GM12801 (cell line): Measurements from ENCODE around the gene GALNT18.

Source experiments
- TF ChIP-seq, protein P1 (sequence below): IDR thresholded peaks from one replicate; pipeline ENCODE4 v1.5.1; 2011; ENCODE audit warnings: control low read depth; ENCODE audit not compliant: insufficient read length; ENCODE audit errors: extremely low read depth

GALNT18 gene

DNA sequence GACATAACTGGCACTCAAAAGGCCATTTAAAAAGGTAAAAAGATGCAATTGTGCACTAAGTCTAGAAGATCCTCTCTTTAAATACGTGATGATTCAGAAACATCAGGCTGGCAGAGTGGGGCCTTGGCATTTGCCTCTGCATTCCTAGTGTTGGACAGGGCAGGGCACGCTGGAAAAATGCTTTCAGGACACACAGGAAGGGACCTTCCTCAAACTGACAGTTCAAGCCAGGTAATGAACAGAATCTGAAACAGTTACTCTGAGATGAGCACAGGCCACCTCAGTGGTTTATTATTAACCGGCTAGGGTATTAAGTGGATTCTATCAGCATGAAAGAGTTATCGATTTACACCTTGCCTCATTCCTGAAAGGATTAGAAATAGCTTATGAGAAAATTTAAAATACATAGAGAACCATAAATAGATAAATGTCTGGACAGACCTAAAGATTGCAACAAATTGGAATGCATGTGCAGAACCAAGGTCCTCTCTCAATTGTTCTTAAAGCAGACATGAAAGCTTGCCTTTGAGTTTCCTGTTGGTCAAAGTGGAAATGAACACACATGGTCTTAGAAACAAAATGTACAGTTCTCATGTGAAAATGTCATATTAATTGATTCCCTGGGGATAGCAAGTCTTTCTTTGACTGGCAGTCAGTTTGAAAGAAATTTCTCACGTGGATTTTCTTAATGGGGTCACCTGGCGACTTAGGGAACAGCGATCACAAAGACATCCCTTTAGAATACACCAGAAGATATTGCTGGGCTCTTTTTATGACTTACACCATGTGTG, 247.3 kb downstream of the GALNT18 start:
- TF ChIP-seq, protein P1, sequence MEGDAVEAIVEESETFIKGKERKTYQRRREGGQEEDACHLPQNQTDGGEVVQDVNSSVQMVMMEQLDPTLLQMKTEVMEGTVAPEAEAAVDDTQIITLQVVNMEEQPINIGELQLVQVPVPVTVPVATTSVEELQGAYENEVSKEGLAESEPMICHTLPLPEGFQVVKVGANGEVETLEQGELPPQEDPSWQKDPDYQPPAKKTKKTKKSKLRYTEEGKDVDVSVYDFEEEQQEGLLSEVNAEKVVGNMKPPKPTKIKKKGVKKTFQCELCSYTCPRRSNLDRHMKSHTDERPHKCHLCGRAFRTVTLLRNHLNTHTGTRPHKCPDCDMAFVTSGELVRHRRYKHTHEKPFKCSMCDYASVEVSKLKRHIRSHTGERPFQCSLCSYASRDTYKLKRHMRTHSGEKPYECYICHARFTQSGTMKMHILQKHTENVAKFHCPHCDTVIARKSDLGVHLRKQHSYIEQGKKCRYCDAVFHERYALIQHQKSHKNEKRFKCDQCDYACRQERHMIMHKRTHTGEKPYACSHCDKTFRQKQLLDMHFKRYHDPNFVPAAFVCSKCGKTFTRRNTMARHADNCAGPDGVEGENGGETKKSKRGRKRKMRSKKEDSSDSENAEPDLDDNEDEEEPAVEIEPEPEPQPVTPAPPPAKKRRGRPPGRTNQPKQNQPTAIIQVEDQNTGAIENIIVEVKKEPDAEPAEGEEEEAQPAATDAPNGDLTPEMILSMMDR: no peak

DNA sequence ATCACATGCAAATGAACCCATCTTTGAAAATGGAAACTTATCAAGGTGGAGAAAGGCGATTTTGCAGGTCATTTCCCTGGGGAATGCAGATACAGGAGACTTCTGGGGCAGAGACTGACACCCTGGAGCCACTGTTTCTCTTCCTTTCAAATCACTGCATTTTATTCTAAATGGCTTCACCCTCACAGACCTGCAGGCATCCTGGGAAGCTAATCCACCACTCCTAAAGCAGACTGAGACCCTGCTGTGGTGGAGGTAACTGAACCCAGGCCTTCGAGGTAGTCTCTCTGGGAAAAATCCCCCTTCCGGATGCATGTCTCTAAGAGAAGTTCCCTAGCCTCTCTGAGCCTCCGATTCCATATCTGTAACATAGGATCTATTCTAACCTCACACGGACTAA, 247.9 kb downstream of the GALNT18 start:
- TF ChIP-seq, protein P1: no peak

DNA sequence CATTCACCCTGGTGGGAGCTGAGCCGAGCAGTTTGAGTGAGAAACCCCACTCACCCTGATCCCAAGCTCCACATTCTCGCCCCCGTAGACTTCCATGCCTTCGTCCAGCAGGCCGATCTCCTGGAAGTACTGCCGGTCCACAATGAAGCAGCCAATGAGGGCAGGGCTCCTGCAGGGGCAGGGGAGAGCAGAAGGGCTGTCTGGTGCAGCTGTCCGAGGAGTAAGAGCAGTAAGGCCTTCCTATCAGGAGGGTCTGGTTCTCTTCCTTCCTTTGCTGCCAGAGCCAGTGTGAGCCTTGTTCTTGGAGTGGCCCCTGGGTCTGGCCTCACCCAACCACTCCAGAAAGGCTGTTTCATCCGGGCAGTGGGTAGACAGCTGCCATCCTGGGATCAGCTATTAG, 249.3 kb downstream of the GALNT18 start:
- TF ChIP-seq, protein P1: no peak

DNA sequence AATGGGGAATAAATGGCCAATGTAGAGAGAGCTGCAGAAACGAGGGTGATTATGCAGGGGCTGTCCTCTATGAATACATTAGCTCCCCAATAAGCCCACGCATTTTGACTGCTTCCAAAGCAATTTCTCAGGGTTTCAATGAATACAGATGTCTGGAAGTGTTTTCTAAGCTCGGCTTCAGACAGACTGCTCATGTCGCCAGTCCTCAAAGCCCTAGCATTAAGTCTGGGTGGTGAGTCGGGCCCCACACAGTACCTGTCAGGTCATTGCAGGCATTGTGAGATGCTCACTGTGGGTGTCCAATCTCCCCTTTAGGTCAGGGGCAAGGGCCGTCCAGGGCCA, 250.9 kb downstream of the GALNT18 start:
- TF ChIP-seq, protein P1: no peak

DNA sequence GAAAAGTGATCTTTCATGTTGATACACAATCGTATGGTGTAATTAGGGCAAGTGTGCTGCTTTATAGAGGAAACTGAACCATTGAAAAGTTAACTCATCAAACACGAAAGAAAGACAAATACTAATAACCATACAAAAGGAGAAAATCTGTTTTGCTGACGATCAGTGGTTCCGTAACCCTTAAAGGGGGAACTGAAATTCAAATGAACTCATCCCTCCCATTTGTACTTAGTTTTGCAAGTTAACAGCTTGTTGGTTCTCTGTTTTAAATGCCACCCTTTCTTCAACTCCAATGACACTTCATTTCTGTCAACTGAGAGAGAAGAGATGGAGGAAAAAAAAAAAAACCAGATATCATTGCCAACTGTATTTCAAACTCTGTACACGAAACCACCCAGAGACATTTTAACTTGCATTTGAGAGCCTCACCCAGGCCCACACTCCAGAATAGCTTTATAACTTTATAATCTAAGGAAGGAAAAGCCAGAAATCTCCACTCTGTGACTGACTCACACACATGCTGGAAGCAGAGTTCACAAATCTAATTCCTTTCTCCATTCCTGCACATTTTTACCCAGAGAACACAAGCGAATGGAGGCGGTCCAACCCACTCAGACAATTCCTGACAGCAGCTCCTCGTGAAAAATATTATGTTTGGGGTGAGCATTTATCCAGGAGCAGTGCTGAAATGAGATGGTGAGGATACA, 251.4 kb downstream of the GALNT18 start:
- TF ChIP-seq, protein P1: no peak

DNA sequence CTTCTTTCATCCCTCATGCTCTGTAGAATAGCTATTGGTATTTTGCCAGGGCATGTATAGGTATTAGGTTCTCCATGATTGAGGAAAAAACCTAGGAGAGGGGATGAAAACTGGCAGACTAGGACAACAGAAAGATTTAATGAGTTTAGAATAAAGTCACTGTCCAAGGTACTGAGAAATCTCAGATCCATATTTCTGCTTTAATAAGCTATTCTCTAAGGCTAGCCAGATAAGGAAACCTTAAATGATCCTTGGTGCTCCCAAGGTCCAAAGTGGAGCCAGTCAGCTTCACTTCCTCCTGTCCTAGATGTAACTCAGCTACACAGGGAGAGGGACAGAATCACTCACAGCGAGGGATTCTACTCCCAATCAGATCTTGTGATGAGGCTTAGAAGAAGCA, 255.0 kb downstream of the GALNT18 start:
- TF ChIP-seq, protein P1: no peak

DNA sequence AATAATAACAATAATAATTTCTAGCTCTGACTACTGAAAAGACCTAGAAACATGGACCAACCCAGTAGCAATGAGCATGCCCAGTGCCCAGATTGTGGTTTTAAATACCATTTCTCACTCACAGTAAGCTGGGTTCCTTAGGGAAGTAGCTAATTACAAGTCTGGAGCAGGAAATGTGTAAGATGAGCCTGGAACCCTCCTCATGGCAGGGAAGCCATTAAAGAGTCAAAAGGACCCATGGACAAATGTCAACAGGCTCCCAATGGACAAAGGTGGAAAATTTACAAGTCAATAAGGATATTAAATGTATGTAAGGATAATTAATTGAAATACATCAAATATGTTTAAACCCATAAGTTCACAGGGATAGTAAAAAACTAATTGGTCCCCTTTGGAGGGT, 258.1 kb downstream of the GALNT18 start:
- TF ChIP-seq, protein P1: no peak
